ENCODE results near the gene GSS. TPM values are rescaled to one million over a fixed set of nuclear protein-coding genes. Genes with fewer than 3 reads are reported as not detected.

Gene GSS
- total RNA-seq, 4 donors from 2014 or later: 58.0 to 95.6 (median 84.6) TPM

DNA sequence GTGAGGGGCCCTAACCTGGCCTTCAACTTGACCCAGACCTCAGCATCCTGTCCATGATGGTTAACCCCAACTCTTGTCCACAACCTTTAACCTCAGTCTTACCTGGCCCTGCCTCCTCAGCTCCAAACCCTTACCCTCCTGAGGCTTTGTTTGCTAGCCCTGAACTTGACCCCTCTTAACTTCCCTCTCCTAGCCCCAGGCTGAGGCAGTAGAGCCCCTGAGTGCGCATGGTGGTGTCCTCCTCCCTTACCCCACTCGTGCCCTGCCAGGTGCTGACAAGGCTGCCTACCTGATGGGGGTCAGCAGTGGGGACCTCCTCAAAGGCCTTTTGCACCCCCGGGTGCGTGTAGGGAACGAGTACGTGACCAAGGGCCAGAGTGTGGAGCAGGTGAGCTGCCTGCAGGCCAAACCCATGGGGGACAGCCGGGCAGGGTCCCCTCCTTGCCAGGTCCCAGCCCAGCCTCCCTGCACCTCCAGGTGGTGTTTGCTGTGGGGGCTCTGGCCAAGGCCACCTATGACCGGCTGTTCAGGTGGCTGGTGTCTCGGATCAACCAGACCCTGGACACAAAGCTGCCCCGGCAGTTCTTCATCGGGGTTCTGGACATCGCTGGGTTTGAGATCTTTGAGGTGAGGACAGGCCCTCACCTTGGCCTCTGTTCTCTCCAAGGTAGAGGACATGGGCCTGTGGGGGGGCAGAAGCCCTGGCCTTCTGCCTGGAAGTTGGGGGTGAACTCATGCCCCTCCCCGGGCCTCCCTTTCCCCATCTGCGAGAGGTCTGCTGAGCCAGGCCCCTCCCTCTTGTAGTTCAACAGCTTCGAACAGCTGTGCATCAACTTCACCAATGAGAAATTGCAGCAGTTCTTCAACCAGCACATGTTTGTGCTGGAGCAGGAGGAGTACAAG is 31.9 kb upstream of the GSS start:
- Histone ChIP-seq H3K9me3 (no peaks in the 10 kb centered on the region), H3K27me3 (no peaks in the 10 kb centered on the region), H3K4me3 (no peak overlapping the region), H3K27ac (no peak overlapping the region), H3K36me3 (no peaks in the 10 kb centered on the region), H3K4me1 (peaks cover 0 to 17% (median 0%) of the 10 kb centered on the region in 4 donors)
- no peak for DNase-seq
- TF ChIP-seq, protein P1, sequence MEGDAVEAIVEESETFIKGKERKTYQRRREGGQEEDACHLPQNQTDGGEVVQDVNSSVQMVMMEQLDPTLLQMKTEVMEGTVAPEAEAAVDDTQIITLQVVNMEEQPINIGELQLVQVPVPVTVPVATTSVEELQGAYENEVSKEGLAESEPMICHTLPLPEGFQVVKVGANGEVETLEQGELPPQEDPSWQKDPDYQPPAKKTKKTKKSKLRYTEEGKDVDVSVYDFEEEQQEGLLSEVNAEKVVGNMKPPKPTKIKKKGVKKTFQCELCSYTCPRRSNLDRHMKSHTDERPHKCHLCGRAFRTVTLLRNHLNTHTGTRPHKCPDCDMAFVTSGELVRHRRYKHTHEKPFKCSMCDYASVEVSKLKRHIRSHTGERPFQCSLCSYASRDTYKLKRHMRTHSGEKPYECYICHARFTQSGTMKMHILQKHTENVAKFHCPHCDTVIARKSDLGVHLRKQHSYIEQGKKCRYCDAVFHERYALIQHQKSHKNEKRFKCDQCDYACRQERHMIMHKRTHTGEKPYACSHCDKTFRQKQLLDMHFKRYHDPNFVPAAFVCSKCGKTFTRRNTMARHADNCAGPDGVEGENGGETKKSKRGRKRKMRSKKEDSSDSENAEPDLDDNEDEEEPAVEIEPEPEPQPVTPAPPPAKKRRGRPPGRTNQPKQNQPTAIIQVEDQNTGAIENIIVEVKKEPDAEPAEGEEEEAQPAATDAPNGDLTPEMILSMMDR (IDR thresholded peaks at IDR 0.05): no peak
- no peak for TF ChIP-seq POLR2A (IDR thresholded peaks at IDR 0.05)

DNA sequence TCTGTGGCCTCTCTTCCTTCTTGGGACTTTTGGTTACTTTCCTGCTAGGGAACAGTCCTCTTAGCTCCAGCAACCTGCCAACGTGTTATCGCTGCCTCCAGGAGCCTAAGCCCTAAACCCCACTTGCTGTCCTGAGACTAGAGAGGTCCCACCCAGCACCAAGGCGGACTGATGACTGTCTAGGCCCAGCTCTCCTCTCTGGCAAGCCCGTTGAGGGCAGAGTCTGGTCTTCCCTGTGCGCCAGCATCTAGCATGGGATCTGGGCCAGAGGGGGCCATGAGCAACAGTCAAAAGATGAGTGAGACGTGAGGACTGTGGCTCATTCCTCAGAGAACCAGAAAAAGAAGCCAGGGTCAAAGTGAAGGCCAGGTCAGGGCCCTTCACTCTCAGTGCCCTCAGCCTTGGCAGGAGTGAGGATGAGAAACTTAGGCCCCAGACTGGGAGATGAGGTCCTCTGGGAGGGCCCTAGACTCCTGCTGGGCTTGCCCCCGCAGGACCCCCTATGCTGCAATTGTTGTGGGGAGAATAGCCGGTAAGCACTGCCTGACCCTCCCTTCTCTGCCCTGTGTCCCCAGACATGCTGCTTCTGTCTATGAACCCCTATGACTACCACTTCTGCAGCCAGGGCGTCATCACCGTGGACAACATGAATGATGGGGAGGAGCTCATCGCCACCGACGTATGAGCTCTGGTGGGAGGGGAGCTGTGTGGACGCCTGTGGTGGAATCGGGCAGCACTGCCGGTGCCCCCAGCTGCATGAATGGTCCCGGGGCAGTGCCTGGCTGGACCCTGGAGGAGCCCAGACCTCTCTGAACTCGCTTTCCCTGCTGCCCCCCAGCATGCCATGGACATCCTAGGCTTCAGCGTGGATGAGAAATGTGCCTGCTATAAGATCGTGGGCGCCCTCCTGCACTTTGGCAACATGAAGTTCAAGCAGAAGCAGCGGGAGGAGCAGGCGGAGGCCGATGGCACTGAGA is 31.0 kb upstream of the GSS start:
- Histone ChIP-seq H3K4me1 (peaks cover 0 to 17% (median 0%) of the 10 kb centered on the region in 4 donors), H3K27me3 (no peaks in the 10 kb centered on the region), H3K4me3 (no peak overlapping the region), H3K9me3 (no peaks in the 10 kb centered on the region), H3K36me3 (no peaks in the 10 kb centered on the region), H3K27ac (no peak overlapping the region)
- DNase-seq: no peak
- no peak for TF ChIP-seq POLR2A (IDR thresholded peaks at IDR 0.05)
- TF ChIP-seq, protein P1 (IDR thresholded peaks at IDR 0.05): no peak

DNA sequence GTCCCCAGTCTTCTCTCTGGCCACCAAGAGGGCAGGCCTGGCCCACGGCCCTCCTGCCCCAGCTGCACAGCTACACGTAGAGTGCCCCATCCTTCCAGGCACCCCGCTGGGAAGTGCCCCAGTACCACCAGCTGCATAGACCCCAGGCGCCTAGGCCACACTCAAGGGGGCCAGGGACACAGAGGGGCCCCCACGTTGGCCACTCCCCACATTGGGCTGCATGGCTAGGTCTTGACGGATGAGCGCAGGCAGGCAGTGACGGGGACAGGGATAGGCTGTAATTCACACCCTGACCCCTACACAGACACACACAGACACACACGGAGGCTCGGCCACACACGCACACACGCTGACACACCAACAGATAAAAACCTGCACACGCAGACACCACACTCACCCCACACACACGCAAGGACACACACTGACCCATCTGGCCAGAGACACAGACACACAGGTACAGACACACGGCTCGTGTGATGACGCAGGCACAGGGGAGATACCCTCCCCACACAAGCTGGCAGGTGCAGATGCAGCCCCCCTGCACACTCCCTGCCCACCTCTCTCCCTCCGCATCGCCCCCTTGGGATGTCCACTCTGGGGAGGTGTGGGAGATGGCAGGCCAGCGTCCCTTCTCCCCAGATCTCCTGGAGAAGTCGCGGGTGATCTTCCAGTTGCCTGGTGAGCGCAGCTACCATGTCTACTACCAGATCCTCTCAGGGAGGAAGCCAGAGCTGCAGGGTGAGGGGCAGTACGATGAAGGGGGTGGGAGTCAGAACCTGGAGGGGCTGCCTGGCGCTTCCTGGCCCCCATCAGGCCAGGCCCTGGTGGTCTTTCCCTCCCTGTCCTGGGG is 30.1 kb upstream of the GSS start:
- Histone ChIP-seq H3K4me3 (no peak overlapping the region), H3K27ac (no peak overlapping the region), H3K36me3 (no peaks in the 10 kb centered on the region), H3K27me3 (no peaks in the 10 kb centered on the region), H3K9me3 (no peaks in the 10 kb centered on the region), H3K4me1 (peaks cover 0 to 17% (median 0%) of the 10 kb centered on the region in 4 donors)
- DNase-seq: no peak
- TF ChIP-seq, protein P1 (IDR thresholded peaks at IDR 0.05): no peak
- no peak for TF ChIP-seq POLR2A (IDR thresholded peaks at IDR 0.05)

DNA sequence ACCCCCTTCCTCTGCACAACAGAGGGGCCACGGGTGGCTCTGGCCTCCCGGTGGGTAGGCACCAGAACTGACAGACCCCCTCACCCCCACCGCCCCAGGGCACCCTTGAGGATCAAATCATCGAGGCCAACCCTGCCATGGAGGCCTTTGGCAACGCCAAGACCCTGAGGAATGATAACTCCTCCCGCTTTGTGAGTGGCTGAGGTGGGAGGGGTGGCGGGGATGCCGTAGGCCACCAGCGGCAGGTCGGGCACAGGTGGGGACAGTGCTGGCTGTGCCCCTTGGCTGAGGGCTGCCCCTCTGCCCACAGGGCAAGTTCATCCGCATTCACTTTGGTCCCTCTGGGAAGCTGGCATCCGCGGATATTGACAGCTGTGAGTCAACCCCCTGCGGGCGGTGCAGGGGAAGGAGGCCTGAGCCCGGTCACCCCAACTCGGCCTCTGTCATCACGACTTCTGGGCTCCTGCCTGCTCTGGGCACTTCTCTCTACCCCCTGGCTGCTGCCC is 29.2 kb upstream of the GSS start:
- no peak for DNase-seq
- Histone ChIP-seq H3K27ac (no peak overlapping the region), H3K36me3 (no peaks in the 10 kb centered on the region)

More for the DNA sequence above, 29.2 kb upstream of the GSS start:
- H3K9me3 ChIP-seq: no peaks in the 10 kb centered on the region
- TF ChIP-seq POLR2A (IDR thresholded peaks at IDR 0.05): no peak
- TF ChIP-seq, protein P1 (IDR thresholded peaks at IDR 0.05): no peak
- H3K27me3 ChIP-seq: no peaks in the 10 kb centered on the region
- H3K4me1 ChIP-seq: peaks cover 0 to 17% (median 0%) of the 10 kb centered on the region in 4 donors
- H3K4me3 ChIP-seq: no peak overlapping the region

Measured in Peyer's patch (tissue), 4 donors.